GM21737 (cell line): ENCODE results near the gene CREG2.
"Not testable (repeated sequence)": the region's sequence is repeated elsewhere in the genome, so short reads cannot be mapped to it uniquely, and the experiment has no call there.

Experiments
- ATAC-seq: cut with Tn5 transposase; IDR thresholded peaks from one replicate; pipeline ENCODE4 v1.9.1; 2021; ENCODE audit warnings: mild to moderate bottlenecking, moderate library complexity; ENCODE audit not compliant: unreplicated experiment

CREG2 gene

DNA sequence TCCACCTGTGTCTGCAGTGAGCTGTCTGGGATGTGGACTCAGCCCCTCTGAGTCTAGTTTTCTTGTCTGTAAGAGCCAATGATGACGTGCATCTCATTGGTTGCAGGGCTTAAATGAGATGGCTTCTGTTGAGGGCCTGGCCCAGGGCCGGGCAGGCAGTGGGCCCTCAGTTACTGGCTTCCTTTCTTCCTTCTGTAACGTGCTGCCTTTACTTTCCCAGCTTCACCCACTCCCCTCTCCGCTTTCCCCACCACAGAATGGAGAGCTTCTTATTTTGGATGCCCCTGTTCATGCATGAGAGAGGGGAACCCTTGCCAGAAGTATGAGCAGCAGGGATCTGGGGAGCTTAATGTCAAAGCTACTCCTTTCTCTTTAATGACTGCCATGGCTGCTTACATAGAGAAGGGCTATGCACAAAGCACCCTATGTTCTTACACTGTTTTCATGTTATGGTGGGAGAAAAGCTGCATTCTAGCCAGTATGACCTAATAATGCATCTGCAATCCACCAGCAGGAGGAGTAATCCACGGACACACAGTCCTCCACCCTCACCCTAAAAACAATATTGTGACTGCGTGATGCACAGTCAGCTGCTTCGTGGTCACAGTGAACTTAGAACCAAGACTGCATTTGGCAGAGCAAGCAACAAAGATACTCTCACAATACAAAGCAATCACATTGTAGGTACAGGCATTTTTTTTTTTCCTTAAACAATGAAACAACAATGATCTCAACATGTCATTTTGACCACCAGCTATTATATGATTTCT lies 37.2 kb downstream of the CREG2 start:
- ATAC-seq: no peak

DNA sequence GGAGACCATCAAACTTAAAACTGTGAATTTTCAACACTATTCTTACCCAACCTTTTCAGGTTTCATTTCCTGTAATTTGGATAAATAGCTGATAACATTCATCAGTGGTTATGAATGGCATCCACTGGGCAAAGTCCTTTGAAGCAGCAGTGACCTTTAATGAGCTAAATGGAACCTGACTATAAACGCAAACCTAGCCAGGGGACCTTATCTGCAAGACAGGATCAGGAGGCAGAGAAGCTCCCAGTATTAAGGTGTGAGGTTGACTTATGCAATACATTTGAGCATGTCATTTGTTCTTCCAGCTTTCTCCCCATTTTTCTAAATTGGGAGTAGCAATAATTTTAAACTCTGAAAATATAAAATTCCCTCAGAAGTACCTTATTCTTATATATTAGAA lies 38.4 kb downstream of the CREG2 start:
- ATAC-seq: no peak

DNA sequence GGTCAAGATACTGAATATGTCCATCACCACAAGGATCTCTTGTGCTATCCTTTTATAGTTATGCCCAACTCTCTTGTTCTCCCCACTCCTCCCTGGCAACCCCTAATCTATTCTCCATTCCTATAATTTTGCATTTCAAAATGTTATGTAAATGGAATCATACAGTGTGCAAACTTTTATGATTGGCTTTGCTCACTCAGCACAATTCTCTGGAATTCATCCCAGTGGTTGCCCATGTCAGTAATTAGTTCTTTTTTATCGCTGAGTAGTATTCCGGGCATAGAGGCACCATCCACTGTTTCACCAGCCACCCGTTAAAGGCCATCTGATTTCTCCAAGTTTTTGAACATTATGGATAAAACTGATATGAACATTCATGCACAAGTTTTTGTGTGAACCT lies 40.4 kb downstream of the CREG2 start:
- no peak for ATAC-seq

DNA sequence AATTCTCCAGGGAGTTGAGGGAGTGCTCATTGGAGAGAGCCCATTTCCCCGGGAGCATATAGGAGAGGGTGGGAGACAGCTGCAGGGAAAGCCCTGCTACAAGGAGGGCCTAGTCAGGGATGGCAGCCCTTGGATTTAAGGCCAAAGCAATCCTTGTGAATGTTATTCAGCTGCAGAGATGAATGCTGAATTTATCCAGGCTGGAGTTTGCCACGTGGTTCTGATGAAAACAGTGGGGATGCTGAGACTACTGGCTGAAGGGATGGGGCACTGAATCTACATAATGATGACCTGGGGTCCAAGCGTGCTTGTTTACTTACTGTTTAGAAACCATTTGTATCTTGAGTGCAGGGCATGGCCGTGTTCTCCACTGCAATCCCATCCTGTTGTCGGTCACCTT lies 43.2 kb downstream of the CREG2 start:
- ATAC-seq: no peak

DNA sequence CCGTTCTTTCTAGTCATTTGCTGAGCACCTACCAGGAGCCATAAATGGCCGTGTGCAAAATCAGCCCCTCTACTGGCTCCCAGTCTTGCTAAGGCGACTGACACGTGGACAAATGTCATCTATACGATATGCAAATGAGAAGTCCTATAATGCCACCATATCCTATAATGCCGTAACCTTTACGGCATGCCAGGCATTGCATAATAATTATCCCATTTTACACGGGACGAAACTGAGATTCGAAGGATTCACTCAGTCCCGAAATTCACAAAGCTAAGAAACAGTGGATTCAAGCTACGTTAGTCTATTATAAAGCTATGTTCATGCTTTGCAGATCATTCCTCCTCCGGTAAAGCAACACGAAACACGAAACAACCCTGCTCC lies 44.7 kb downstream of the CREG2 start:
- ATAC-seq: no peak

DNA sequence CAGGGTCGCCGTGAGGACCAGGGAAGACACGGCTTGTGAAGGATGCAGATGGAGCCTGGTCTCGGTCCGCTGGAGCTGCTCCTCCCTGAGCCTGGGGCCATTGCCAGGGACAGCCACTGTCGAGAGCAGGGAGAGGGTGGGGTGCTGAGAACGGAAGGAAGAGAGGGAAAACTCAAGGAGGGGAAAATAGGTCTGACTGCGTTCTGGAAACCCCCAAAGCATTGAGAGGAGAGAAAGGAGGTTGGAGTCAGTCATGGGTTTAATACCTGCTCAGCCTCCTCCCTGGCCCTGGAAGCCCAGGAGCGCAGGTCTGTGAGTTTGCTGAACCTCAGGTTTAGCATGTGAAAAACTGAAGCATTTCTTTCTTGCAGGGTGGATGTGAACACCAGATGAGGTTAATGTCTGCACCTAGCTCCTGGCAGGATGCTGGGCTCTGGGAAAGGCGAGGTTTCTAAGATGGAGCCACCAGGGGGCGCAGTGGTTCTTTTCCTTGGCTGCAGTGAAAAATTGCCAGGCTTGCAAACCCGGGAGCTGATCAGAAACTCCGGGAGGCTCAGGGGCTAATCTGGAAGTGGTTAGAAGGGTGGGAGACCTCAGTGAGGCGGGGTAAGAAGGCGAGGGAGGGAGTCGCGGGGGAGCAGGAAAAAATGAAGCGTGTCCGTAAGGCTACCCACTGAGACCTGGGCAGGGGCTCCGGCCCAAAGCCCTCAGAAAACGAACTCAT lies 45.2 kb downstream of the CREG2 start:
- no peak for ATAC-seq

DNA sequence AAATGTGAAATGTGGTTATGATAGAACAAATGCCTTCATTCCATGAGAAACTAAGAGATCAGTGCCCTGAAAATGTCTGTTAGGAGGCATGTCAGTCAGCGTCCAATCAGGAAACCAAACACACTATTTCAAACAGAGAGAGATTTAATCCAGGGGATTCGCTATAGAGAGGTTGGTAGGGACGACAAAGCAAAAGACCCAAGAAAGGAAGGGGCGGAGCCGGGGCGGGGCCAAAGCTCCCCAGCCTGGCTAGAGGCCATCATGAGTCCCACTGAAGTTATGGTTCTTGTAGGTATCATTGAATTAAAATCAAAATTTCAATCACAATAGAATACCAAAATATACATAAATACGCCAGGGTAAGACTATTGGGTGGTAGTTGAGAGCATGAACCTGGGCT lies 45.9 kb downstream of the CREG2 start:
- no peak for ATAC-seq

DNA sequence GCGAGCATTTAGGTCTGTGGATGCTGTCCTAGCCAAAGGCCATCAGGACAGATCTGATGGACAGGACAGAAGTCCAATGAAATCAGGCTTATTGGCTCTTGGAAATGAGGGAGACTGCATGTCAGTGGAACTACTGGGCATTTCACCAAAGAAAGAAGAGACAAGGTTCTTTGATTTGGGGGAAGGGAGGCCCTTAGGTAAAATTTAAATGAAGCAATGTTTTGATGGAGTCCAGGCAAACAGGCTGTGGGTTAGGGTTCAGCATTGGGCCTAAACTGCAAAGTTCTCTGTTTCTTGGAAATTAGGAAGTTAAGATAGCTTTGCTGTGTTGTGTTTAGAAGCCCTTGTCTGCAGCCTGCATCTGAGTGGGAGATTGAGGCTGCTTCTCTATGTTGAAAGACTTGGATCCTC lies 47.2 kb downstream of the CREG2 start:
- ATAC-seq: no peak

DNA sequence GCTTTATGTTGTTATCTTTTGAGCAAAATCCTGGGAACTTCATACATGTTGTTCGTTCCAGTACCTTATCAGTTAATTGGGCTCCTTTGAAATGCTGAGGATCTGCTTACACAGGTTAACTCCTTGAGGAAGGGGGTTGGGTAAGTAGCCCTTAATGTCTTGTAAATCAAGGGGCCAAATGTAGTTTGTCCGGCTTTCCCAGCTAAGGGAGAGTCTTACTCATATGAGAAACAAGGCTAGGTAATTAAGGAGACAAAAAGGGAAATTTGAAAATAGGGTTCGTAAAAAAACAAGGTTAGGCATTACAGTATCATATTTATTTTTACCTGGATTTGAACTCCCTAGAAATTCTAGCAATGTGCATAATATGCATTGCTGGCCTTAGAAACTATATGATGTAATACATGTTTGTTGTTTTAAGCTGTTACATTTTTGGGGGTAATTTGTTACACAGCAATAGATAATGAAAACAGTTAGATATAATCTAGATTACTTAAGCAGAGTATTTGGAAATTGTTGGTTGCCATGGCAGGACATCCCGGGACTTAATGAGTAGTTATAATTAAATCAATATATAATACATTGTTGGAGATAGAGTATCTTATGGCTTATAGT lies 47.9 kb downstream of the CREG2 start:
- ATAC-seq: no peak

DNA sequence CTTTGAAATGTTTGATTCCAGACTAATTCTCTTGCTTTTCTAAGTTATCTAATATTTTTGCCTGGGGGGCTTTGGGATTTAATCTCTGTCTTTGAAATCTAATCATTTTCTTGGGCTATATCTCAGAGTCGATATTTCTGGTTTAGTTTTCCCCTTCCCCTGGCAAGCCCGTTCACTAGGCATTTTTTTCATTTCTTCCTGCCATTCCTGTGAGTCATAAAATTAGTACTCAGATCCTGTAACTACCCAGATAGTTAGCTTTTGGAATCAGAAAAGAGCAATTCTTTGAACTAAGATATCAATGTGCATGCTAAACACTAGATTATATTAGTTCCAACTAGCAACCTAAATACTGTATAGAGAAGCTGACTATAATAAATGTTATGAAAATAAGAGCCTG lies 49.4 kb downstream of the CREG2 start:
- no peak for ATAC-seq

DNA sequence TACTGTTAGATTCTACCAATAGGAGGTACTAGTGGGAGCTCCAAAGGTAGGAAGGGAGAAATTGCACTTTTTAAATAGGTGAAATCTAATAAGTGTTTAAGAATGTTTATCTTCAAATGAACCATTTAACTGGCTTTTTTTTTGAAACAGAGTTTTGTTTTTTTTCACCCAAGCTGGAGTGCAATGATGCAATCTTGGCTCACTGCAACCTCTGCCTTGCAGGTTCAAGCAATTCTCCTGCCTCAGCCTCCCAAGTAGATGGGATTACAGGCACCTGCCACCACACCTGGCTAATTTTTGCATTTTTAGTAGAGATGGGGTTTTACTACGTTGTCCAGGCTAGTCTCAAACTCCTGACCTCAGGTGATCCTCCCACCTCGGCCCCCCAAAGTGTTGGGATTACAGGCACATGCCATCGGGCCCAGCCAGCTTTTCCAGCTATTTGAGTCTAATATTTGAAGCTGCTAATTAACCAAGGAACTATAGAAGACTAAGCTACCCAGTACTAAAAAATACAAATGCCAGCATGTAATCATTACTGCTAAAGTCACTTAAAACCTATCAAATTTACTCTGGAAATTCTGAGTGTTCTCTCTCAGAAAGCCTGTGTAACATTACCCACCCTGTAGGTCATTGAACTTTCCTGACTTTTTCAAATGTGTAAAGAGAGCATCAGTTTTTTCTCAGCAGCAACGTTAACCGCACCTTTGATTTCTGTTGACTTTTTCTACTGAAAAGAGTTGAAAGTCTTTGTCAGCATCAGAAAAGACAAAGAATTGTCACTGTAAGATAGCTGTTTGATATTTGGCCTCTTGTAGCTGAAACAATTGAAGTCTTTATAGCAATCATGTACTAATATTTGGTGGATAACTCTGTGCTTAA lies 54.2 kb downstream of the CREG2 start:
- no peak for ATAC-seq

DNA sequence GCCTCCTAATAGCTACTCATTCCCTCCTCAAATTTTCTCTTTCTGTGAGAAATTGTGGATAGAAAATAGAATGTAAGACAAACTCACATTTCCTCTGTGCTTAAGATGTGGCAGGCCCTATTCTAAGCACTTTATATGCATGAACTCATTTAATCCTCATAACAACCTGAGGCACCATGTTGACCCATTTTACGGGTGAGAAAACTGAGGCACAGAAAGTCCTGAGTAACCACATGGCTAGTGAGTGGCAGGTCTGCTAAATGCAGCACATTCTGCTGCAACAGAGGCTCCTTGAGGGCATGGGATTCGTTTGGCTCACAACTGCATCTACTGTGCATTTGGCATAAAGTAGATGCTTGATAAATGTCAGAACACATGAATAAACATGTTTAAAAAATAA lies 56.1 kb downstream of the CREG2 start:
- ATAC-seq: no peak

DNA sequence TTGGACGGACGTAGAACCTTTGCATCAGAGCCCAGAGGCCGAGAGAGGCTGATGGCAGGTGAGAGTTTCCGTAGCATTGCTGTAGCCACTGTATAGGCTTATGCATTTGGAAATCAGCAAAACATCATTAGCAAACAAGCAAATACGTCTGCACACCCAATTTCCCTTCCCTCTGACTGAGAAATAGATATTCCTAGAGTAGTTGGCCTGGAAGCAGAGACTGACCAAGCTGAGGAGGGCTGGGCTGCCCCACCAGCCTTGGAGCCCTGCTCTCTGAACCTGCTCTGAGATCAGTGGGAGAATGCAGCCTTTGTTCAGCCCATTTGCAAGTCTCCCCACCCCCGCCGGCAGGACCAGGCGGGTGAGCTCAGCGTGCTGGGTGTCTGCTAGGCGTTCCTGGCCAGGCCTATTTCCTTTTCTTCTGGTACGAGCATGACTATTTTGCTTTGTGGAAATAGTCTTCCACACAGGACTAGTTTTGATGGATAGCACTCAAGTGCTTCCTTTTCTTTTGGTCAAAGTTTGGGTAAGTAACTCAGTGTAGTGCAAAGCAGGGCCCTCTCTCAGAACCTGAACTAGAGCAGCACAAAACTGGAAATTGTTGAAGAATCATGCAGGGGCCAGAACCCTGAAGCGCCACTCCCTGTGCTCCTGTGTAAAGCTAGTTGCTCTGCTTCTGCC lies 56.9 kb downstream of the CREG2 start:
- ATAC-seq: no peak

DNA sequence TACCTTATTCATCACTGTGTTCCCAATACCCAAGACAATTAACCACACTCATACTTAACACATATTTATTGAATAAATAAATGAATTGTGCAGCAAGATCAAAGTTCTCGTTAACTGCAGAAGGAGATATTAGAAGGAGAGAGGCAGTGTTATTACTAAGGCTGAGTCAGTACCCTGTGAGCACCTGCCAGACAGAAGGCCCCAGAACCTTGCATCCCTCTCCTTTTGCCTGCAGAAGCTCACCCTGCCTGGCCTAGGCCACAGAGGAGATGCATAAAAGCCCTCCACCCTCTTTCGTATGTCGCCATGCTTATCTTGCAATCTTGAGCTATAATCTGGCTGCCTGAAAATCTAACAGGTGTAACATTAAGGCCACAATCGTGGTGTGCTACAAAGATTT lies 58.3 kb downstream of the CREG2 start:
- no peak for ATAC-seq

DNA sequence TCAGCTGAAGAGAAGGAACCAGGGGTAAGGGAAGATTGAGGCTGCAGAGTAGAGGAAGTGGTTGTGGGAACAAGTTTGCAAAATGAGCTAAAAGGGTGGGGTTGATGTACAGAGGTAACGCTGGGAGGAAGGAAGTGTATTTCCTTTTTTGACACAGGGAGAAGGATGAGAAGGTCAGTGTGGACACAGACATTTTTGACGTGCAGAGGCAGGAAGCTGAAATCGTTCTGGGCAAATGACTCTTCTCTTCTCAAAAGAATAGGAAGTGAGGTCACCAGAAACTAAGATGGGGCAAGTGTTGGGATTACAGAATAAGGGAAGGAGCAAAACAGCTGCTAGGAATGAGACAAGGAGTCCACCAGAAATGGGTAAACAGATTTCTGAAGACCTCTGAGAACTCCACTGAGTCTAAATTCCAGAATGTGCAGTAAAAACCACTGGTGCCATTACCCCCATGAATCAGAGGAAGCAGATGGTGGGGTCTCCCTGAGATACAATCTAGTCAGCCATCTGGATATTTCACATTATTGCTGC lies 58.8 kb downstream of the CREG2 start:
- peak; percentile 92 for ATAC-seq

DNA sequence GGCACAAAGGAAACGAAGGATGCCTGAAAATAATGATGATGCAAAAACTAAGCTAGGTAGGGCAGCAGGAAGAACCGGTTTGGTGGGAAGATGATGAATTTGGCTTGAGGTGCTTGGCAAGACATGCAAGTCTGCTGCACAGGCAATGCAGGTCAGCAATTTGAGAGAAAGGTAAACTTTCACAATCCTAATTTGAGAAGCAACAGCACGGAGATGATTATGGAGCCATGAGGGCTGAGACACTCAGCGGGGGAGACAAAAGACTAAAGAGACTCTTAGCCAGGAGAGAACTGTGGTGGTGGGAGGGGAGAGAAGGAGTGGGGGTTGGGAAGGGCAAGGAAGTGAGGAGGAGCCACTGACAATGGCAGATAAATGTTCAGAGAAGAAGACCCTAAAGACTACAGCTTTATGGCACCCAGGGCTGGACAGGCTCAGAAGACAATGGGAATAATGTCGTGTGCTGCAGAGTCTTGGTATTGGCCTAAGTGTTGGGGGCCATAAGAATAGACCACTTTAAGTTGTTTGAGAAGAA lies 59.4 kb downstream of the CREG2 start:
- ATAC-seq: no peak

DNA sequence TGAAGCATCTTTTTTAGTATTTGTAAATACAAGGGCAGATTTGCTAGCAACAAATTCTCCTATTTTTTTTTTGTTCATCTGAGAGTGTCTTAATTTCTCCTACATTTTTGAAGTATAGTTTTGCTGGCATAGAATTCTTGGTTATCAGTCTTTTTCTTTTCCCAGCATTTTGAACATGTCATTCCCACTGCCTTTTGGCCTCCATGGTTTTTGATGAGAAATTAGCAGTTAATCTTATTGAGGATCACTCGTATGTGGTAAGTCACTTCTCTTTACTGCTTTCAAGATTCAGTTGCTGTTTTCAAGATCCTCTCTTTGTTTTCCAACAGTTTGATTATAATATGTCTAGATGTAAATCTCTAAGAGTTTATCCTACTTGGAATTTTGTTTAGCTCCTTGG lies 61.9 kb downstream of the CREG2 start:
- ATAC-seq: no peak

DNA sequence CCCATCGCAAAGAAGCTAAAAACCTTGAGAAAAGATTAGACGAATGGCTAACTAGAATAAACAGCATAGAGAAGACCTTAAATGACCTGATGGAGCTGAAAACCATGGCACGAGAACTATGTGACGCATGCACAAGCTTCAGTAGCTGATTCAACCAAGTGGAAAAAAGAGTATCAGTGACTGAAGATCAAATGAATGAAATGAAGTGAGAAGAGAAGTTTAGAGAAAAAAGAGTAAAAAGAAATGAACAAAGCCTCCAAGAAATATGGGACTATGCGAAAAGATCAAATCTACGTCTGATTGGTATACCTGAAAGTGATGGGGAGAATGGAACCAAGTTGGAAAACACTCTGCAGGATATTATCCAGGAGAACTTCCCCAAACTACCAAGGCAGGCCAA lies 70.7 kb downstream of the CREG2 start:
- ATAC-seq: not testable (repeated sequence)

DNA sequence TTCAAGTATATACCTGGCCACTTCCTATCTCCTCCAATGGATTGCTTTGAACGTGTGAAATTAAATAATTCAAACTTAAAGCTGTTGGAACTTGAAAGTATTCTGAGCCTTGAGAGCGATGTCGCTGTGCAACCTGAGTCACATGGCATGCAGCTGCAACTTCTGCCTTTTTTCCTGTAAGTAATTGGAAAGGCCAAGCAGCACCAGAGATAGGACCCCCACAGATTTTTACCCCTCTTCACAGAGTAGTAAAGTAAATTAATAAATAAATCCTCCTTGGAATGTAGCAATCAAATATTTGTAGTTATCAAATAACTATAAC lies 75.6 kb downstream of the CREG2 start:
- no peak for ATAC-seq
